Right lobe of liver (tissue), 6 donors: ENCODE data around the gene ACTR1A. TPM values are rescaled to one million over a fixed set of nuclear protein-coding genes. Genes with fewer than 3 reads are reported as not detected.
A peak's percentile ranks its signal among the peaks of the same experiment; 100 is the strongest.

Experiments
- ATAC-seq, 4 donors: fragments of 200-7000 bp; cut with Tn5 transposase; one replicate each; pipeline ENCODE4 v1.9.1; 2020; ENCODE audit warnings: mild to moderate bottlenecking in 4 of 4, moderate library complexity in 4 of 4
- DNase-seq, 3 donors: peaks; one replicate each; pipeline ENCODE4 v3.0.0-alpha.2; 2020
- H3K27ac ChIP-seq, 3 donors: fragments of 200-600 bp; one replicate each; pipeline ENCODE4 v1.8.0; 2022
- H3K27me3 ChIP-seq, 2 donors: fragments of 200-600 bp; one replicate each; pipeline ENCODE4 v1.8.0; 2022
- H3K36me3 ChIP-seq, 4 donors: fragments of 200-600 bp; sonication (generic) in 1 of 4; one replicate each; pipeline versions ENCODE4 v1.5.1 to v1.8.0; 2017 to 2022; ENCODE audit warnings: control low read depth in 1 of 4
- H3K4me1 ChIP-seq, 4 donors: fragments of 200-600 bp; sonication (generic) in 1 of 4; one replicate each; pipeline versions ENCODE4 v1.5.1 to v1.8.0; 2017 to 2022; ENCODE audit warnings: control low read depth in 1 of 4
- H3K4me3 ChIP-seq, 3 donors: fragments of 200-600 bp; one replicate each; pipeline ENCODE4 v1.8.0; 2022
- H3K9me3 ChIP-seq, 4 donors: fragments of 200-600 bp; sonication (generic) in 1 of 4; one replicate each; pipeline versions ENCODE4 v1.5.1 to v1.8.0; 2017 to 2022; ENCODE audit warnings: control low read depth in 1 of 4
- CTCF ChIP-seq, 4 donors: fragments of 200-600 bp in 3 of 4; fragments of 450-650 bp in 1 of 4; IDR thresholded peaks; one replicate each; pipeline versions ENCODE4 v1.5.1 to v1.8.0; 2016 to 2022; ENCODE audit warnings: antibody characterized with exemption in 4 of 4, mild to moderate bottlenecking in 2 of 4
- POLR2A ChIP-seq: fragments of 450-650 bp; IDR thresholded peaks from one replicate; pipeline ENCODE4 v1.6.1; 2017; ENCODE audit warnings: antibody characterized with exemption, mild to moderate bottlenecking
- WGBS: methylation state at CpG from one replicate; pipeline ENCODE4 v1.1.6; 2018; ENCODE audit warnings: low coverage, low lambda C conversion rate; ENCODE audit not compliant: insufficient coverage; ENCODE audit errors: missing lambda C conversion rate; 5-methylcytosine and 5-hydroxymethylcytosine counted together
- intact Hi-C, 2 donors: fragments of 100-400 bp; cut with DNase I; formaldehyde crosslinking; loops; one replicate each; pipeline versions ENCODE4 v1.11.2 to v1.14.1; 2022
- total RNA-seq, 6 experiments: library from RNA; depleted of rRNA in 2 of 6; stranded (reverse); fragments of >200 nt in 2 of 6; fragmentation: NEBNext Ultra II Directional in 3 of 6; extraction: Animal tissue kit (Norgen Biotek cat#: 25700) in 3 of 6; gene quantifications; one replicate each; pipeline versions ENCODE4 v1.1.0 to v1.2.4, GENCODE V29; 2016 to 2023
- donor health status: DM: no; HTN: yes; CAD: no.
- donor health status: DM: no; HTN: no; CAD: no.
- donor health status: DM: no; HTN: no; CAD: no.
- donor health status: DM: no; HTN: yes; CAD: no.
- donor health status: DM: no; HTN: yes; CAD: no.

The ACTR1A gene
- total RNA-seq, 6 experiments from 2014 or later = 25.6 to 47.9 (median 31.3) TPM

- H3K36me3 ChIP-seq = peaks cover 0 to under 1% (median 0%) of the 10 kb centered on the region in 4 donors
- TF ChIP-seq POLR2A = no peak
- TF ChIP-seq CTCF (IDR thresholded peaks at IDR 0.05) = no peak
- intact Hi-C loops = no loop called here
- no peaks in the 10 kb centered on the region for H3K4me1 ChIP-seq
- no peak overlapping the region for H3K4me3 ChIP-seq
- ATAC-seq (no peak), DNase-seq (no peak)
- H3K9me3 ChIP-seq = no peaks in the 10 kb centered on the region
- H3K27ac ChIP-seq = no peak overlapping the region
- H3K27me3 ChIP-seq = no peaks in the 10 kb centered on the region
- WGBS = no CpG with 5 or more reads among the region's 2 CpGs
Observed at GRCh38 chr10:102545997-102546396, 43.5 kb upstream of the ACTR1A start.

DNA sequence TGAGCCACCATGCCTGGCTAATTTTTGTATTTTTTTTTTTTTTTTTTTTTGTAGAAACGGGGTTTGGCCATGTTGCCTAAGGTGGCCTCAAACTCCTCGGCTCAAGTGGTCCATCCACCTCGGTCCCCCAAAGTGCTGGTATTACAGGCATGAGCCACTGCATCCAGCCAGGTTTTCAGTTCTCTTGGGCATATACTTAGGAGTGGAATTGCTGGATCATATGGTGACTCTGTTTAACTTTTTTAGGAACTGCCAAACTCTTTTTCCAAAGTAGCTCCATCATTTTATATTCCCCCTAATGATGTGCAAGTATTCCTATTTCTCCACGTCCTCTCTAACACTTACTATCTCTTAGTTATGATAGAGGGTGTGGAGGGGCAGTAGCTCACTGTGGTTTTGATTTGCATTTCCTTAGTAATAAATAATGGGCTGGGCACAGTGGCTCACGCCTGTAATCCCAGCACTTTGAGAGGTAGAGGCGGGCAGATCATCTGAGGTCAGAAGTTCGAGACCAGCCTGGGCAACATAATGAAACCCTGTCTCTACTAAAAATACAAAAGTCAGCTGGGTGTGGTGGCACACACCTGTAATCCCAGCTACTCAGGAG is 42.9 kb upstream of the ACTR1A start:
- DNase-seq = no peak
- WGBS = 65% methylated on average over 4 of the region's 7 CpGs
- no peaks in the 10 kb centered on the region for H3K9me3 ChIP-seq
- H3K27ac ChIP-seq = no peak overlapping the region
- no peaks in the 10 kb centered on the region for H3K4me1 ChIP-seq
- no peak for TF ChIP-seq POLR2A
- no peak for TF ChIP-seq CTCF (IDR thresholded peaks at IDR 0.05)
- H3K27me3 ChIP-seq = no peaks in the 10 kb centered on the region
- ATAC-seq = no peak
- intact Hi-C loops = no loop called here
- H3K4me3 ChIP-seq = no peak overlapping the region
- H3K36me3 ChIP-seq = no peaks in the 10 kb centered on the region

- H3K27ac ChIP-seq = no peak overlapping the region
- ATAC-seq (no peak), DNase-seq (no peak)
- H3K36me3 ChIP-seq = no peaks in the 10 kb centered on the region
- no peak for TF ChIP-seq POLR2A
- no peak for TF ChIP-seq CTCF (IDR thresholded peaks at IDR 0.05)
- 80% methylated on average over 6 of the region's 8 CpGs for WGBS
- no peaks in the 10 kb centered on the region for H3K4me1 ChIP-seq
- intact Hi-C loops = no loop called here
- H3K27me3 ChIP-seq = no peaks in the 10 kb centered on the region
- H3K9me3 ChIP-seq = no peaks in the 10 kb centered on the region
- H3K4me3 ChIP-seq = no peak overlapping the region
Observed at GRCh38 chr10:102542800-102543418, 40.4 kb upstream of the ACTR1A start.

- Histone ChIP-seq H3K27me3 (no peaks in the 10 kb centered on the region), H3K27ac (no peak overlapping the region), H3K4me1 (no peaks in the 10 kb centered on the region), H3K4me3 (no peak overlapping the region), H3K36me3 (no peaks in the 10 kb centered on the region), H3K9me3 (no peaks in the 10 kb centered on the region)
- 80% methylated on average over 1 of the region's 1 CpG for WGBS
- TF ChIP-seq POLR2A = no peak
- TF ChIP-seq CTCF (IDR thresholded peaks at IDR 0.05) = peak in 3 of 4 donors; percentile 20 to 28 (median 23)
- intact Hi-C loops = no loop called here
- DNase-seq (no peak), ATAC-seq (peak in 3 of 4 donors; percentile 43 to 59 (median 50))
Observed at GRCh38 chr10:102540023-102540422, 37.5 kb upstream of the ACTR1A start.
